C4-2B (cell line): ENCODE measurements around the gene SIRPG.

ENCODE experiments used
- H3K27ac ChIP-seq: fragments of 450-650 bp; 2 replicates; pipeline ENCODE4 v1.5.1; 2017
- ZFX ChIP-seq: fragments of 450-650 bp; IDR thresholded peaks from 2 replicates; pipeline ENCODE4 v1.6.1; 2017
- TF ChIP-seq, protein P1 (sequence below): fragments of 450-650 bp; conservative IDR thresholded peaks from 2 replicates; pipeline ENCODE4 v1.5.1; 2017; ENCODE audit warnings: mild to moderate bottlenecking

The SIRPG gene

DNA sequence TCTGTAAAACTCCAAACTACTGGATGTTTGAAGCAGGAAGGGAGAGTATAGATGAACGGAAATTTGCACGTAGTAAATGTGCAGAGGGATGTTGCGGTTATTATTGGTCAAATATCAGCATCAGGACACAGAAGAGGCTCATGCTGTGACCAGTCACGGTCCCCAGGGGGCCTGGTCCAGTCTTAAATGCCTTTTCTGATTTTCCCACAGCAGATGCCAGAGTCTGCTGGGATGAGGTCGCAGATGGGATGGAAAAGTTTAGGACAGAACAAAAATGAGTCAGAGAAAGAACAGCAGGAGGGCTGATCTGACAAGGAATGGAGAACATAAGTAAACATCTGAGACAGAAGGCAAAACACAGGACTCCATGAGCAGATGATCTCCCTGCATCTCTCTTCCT is 11.7 kb upstream of the SIRPG start:
- no peak overlapping the region for H3K27ac ChIP-seq
- TF ChIP-seq, protein P1, sequence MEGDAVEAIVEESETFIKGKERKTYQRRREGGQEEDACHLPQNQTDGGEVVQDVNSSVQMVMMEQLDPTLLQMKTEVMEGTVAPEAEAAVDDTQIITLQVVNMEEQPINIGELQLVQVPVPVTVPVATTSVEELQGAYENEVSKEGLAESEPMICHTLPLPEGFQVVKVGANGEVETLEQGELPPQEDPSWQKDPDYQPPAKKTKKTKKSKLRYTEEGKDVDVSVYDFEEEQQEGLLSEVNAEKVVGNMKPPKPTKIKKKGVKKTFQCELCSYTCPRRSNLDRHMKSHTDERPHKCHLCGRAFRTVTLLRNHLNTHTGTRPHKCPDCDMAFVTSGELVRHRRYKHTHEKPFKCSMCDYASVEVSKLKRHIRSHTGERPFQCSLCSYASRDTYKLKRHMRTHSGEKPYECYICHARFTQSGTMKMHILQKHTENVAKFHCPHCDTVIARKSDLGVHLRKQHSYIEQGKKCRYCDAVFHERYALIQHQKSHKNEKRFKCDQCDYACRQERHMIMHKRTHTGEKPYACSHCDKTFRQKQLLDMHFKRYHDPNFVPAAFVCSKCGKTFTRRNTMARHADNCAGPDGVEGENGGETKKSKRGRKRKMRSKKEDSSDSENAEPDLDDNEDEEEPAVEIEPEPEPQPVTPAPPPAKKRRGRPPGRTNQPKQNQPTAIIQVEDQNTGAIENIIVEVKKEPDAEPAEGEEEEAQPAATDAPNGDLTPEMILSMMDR, result no peak
- no peak for TF ChIP-seq ZFX

DNA sequence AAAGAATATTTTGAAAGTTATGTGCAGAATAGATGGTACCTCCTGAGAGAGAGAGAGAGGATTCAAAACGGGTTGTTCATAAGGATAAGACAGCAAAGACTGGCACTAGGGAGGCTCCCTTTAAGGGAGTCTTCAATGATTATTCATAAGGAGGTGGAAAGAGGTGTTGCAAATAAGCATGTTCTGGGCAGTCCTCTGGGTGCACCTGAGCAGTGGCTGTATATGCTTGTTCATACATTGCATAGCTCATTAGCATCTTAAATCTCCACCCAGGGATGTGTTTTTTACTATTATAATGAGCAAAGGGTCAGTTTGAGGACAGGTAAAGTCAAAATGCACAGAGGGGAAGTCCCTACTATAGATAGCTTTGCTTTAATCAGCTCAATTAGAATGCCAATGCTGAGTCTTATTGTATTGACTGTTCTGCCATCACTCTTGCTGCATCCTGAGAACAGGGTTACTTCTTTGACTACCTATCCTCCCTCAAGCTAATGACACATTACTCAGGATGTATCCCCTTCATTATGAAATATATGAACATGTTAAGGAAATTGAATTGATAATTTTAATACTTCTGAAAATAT is 10.0 kb upstream of the SIRPG start:
- TF ChIP-seq, protein P1, result no peak
- no peak for TF ChIP-seq ZFX
- no peak overlapping the region for H3K27ac ChIP-seq

DNA sequence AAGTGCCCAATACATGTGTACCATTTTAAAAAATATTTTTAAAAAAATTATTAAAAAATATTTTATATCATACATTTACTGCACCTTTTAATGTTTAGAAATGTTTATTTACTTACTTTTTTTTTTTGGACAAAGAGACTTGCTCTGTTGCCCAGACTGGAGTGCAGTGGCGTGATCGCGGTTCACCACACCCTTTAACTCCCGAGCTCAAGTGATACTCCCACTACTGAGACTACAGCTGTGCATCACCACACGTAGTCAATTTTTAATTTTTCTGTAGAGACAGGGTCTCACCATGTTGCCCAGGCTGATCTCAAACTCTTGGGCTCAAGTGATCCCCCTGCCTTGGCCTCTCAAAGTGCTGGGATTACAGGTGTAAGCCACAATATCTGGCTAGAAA is 9.2 kb upstream of the SIRPG start:
- TF ChIP-seq, protein P1, result no peak
- TF ChIP-seq ZFX, result no peak
- no peak overlapping the region for H3K27ac ChIP-seq

DNA sequence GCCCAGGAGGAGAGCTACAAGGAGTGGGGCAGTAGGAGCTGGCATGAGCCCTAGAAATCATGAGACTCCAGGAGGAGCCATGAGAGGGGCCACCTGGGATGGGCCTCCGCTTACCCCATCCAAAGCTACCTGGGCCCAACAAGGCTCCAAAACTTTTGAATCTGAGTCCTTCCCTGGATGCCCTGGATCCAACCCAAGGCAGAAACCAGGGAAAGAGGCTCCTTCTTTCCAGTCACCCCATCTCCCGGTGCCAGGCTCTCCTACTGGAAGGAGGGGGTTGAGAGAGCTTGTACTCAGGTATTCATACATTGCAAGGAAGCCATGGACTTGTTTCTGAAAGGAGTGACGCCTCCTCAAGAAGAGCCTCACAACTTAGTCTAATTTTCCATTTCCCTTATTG is 7.8 kb upstream of the SIRPG start:
- no peak for TF ChIP-seq ZFX
- TF ChIP-seq, protein P1, result no peak
- H3K27ac ChIP-seq, result no peak overlapping the region

DNA sequence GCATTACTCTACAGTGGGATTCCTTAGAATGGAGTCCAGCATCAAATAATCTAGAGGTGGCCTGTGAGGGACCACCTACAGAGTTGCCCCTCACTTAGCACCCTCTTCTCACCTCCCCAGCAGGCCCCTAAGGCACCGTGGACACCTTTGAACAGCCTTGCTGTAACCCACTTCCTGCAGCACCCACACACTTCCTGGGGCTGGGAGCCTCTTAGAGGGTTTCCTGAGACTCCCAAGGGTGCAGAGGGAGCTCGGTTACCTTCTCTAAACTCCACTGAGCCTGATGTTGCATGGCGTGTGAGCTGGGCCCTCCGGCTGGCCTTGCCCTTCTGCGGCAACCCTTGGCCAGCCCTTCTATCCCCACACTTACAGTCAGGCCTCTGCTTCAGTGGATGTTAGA is 7.3 kb upstream of the SIRPG start:
- TF ChIP-seq, protein P1, result no peak
- TF ChIP-seq ZFX, result no peak
- H3K27ac ChIP-seq, result no peak overlapping the region

DNA sequence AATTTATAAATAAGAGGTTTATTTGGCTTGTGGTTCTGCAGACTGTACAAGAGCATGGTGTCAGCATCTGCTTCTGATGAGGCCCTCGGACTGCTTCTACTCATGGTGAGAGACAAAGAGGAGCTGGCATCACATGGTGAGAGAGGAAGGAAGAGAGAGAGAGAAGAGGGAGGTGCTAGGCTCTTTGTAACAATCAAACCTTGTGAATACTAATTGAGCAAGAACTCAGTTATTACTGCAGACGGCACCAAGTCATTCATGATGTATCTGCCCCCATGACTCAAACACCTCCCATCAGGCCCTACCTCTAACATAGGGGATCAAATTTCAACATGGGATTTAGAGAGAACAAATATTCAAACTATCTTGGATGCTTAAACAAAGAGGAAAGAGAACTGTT is 6.3 kb upstream of the SIRPG start:
- no peak overlapping the region for H3K27ac ChIP-seq
- TF ChIP-seq, protein P1, result no peak
- no peak for TF ChIP-seq ZFX

DNA sequence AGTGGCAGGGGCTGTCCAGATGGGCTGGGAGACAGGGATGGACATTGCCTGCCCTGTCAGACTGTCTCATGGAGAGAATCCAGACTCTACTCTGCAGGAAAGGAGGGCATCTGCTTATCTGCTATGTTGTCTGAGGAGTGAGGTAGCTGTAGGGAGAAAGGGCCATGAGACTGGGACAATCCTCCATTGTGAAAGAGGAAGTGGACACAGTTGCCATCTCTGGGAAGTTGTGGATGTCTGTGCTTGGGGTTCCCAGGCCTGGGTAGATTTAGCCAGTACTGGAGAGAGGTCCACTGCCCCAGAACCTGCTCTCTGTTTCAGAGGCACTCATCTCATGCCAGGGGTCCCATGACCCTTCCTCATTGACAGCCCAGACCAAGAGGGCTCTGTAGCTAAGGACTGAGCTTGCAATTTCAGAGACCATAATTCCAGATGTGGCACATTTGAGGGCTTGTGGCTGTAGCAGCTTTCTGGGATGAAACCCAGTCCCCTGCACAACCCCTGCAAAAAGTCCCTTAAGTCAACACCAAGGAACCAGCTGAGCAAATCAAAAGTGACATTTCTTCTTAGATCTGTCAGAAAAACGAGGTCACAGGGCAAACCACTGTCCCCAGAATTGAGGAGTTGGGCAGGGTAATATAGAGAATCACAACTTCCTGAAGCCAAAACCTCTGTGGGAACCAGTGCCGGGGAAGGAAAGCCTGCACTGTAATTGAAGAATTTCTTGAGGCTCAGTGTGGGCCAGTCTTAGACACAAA is 4.1 kb upstream of the SIRPG start:
- no peak overlapping the region for H3K27ac ChIP-seq
- TF ChIP-seq, protein P1, result no peak
- TF ChIP-seq ZFX, result no peak
